Dermis microvascular lymphatic vessel endothelial cell (primary cell): ENCODE data around the gene KIRREL1. TPM values are rescaled to one million over a fixed set of nuclear protein-coding genes. Genes with fewer than 3 reads are reported as not detected.
A peak's percentile ranks its signal among the peaks of the same experiment; 100 is the strongest.

ENCODE experiments used
- DNase-seq, 2 donors: peaks; one replicate each; pipeline versions ENCODE4 v3.0.0 to v3.0.0-alpha.2; 2010; ENCODE audit warnings: low read depth in 2 of 2
- total RNA-seq: library from RNA; depleted of rRNA; stranded (reverse); fragments of >200 nt; gene quantifications from 2 replicates; pipeline ENCODE4 v1.2.1, GENCODE V29; 2014

The KIRREL1 gene
- total RNA-seq, 1 donor from 2014 or later = 16.2 TPM

DNA sequence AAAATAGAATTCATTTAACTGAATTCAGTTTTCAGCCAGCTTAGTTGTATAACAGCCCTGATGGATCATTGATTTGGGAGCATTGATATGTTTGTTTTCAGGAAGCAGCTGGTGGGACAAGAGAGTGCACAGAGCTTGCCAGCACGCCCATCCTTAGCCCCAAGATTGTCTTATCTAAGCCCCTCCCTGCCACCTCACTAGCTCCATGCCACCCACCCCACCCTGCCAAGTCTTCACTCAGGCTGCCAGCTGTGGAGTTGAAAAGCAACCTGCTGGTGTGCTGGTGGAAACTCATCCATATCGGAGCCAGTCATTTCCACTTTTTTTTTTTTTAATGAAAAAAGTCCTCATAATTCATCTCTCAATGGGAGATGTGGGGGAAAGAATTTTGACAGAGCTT lies 11.8 kb downstream of the KIRREL1 start:
- DNase-seq = no peak

DNA sequence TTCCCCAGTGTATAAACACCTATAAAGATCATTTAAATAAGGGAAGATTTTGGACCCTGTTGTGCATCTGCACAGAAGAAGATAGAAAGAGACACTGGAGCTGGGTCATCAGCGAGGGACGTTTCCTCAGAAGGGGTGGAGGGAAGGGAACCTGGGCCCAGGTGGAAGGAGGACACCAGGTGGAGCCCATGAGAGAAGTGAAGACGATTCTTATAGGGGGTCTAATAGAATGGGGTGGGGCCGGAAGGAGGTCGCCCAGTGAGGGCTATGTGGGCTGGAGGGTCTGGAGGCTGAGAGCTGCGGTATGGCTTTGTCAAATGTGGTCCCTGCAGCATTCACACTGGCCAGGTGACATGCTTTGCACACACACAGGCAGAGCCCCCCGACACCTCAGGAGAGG lies 13.7 kb downstream of the KIRREL1 start:
- DNase-seq = no peak

- DNase-seq = no peak
These were observed 14.4 kb downstream of the KIRREL1 start for GRCh38 chr1:158007667-158008386.

GRCh38 chr1:158008630-158009029 lies 15.2 kb downstream of the KIRREL1 start:
- no peak for DNase-seq

GRCh38 chr1:158011714-158012113 lies 18.3 kb downstream of the KIRREL1 start:
- DNase-seq = no peak

DNA sequence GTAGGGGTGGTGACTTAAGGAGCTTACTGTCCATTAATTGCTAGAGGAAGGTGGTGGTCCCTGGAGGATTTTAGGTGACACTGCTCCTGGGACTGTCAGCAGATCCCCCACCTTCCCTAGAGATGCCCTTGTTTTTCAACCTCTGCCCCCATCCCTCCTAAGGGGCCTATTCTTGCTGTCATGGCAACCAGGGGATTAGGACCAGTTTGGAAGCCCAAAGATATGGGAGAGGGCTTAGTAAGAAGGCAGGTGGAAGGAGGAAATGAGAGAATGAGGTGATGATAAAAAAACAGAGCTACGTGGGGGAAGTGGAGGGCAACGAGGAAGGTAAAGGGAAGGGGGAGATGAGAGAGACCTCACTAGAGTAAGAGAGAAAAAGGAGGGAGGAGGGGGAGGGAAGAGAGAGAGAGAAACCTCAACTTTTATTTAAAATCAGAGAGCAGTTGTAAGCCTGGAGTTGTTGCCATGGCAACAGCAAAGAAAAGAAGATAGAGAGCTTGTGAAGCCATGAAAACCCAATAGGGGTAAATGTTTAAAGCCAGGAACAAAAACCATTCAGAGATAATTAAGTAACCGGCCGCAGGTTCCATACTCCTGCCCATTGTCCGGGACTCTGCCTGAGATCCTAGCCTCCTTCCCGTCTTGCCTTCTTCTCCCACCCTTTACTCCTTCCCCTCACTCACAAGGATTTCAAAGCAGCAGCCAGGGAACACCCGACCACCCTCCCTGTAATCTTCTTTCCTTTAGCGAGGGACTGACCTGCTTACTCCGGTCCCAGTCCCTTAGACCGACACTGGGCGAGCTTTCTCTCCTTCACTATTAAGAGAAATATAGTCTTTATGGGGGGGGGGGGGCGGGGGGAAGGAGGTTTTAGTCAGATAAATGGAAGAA lies 20.6 kb downstream of the KIRREL1 start:
- no peak for DNase-seq

DNA sequence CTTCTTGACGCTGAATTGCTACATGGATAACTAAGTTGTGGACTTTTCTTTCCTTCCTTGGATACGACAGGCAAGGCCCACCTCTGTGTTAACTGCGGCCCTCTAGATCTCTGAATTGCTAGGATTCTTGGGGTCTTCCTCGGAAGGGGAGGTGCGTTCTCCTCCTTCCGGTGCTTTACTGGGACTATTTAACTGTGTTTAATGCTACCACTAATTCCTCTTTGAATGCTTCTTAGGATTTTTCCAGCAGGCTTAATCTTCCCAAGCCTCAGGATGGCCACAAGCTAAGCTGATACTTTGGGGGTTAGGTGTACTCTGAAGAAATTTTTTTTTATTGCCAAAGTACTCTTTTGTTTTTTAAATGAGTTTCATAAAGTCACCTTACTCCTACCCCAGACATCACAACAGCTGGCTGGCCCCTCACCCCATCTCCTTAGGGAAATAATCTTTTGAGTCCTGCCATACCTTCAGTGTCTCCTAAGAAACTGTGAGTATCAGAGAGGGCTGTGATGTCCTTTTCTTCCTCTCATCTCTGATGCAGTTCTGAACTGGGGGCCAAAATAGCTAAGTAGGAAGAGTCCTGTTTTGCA lies 21.4 kb downstream of the KIRREL1 start:
- no peak for DNase-seq

- peak in 1 of 2 donors; percentile 31 for DNase-seq
These were observed 23.3 kb downstream of the KIRREL1 start for GRCh38 chr1:158016651-158017335.

DNA sequence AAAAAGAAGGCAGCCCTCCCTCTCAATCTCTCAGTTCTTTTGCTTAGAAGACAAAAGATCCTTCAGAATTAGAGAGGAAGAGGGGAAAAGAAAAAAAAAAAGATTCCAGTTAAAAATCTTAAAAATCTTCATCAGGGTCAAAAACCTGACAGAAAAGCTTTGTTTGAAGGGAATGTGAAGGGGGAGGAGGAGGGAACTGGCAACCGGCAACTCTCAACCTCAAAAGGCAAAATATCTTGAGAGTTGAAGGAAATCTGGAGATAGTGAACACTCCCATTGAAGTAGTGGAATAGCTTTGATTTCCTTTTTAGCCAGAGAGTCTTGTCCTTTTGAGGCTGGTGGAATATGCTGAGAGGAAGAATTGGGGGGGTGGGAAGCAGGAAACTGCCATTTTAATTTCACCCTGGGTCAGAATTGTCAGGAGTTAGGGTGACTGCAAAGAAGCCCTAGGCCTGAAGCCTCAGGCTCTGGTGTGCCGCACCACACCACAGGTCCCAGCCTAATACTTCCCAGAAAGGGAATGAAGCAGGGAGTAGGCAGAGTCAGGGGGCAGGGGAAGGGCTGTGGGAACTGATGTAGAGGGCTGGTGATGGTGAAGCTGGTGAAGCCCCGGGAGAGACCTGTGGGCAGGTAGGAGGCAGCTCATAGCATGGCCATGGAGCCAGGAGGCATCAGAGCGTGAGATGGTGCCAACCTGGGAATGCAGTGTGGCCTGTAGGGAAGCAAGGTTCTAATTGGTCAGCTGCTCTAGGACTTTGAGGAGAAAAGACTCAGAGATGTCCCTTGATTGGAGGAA lies 24.6 kb downstream of the KIRREL1 start:
- DNase-seq = no peak

- DNase-seq = peak; percentile 56 to 85
These were observed 25.9 kb downstream of the KIRREL1 start for GRCh38 chr1:158019171-158019868.

GRCh38 chr1:158020259-158020885 lies 26.9 kb downstream of the KIRREL1 start:
- DNase-seq = no peak

- DNase-seq = no peak
These were observed 27.6 kb downstream of the KIRREL1 start for GRCh38 chr1:158020886-158021620.

GRCh38 chr1:158021721-158022120 lies 28.3 kb downstream of the KIRREL1 start:
- no peak for DNase-seq

- no peak for DNase-seq
These were observed 29.3 kb downstream of the KIRREL1 start for GRCh38 chr1:158022554-158023312.

DNA sequence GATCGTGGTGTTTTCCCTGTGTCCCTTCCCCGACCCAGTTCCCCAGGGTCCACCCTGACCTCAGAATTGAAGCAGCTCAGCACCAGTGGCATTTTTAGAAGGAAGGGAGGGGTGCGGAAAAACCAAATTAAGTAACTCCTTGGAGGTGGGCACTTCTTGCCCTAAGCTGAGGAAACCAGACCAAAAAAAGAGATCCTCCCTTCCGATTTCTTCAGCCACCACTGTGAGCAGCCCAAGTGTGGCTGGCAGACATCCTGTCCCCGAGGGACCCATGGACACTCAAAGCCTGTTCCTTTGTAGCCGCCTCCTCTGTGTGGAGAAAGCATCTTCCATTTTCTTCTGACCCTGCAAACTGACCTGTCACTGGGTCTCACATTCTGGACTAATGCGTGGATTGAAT lies 31.3 kb downstream of the KIRREL1 start:
- no peak for DNase-seq

DNA sequence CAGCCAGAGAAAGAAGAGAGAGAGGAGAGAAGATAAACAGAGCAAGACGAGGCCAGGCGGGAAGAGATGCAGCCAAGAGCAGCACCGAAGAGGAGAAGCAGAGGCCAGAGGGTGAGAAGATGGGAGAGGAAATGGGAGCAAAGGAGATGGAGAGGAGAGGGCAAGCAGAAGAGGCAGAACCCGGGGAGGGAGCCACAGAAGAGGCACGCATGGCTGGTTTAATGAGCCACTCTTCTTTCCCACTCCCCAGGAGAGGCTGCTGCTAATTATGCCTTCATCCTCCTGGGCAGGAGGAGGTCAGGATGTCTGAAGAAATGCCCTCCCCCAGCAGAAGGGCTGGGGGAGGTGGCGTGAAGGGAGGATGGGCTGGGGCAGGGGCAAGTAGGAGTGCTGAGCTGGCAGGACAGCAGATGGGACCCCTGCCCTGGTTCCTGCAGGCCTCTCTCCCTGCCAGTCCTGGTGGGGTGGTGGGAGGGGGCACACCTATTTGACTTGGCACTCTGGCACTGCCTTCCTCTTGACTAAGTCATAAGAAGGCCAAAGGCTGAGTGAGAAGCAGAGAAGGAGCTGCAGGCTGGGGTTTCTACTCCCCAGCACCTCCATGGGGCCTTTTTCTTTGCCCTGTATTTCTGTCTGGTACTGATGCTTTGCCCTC lies 32.3 kb downstream of the KIRREL1 start:
- no peak for DNase-seq

GRCh38 chr1:158026651-158027050 lies 33.2 kb downstream of the KIRREL1 start:
- DNase-seq = no peak

DNA sequence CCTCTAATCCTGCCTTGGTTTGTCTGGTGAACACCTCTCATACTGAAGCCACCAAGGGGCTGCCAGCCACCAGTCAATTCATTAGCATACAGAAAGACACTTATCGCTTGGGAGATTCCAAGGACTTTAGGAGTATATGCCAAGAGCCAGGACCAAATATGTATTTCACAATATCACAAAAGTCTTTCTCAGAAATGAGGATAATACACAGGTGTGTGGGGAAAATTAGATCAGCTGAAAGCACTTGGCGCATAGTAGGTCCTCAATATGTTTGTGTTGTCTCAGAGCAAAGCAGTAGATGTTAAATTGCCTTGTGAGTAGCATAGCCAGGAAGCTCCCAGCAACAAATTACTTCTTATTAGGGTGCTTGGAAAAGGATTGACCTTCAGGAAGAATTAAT lies 34.1 kb downstream of the KIRREL1 start:
- DNase-seq = no peak
